Hematopoietic multipotent progenitor cell treated with erythropoietin and hydrocortisone succinate and interleukin-3 and kit ligand, for 4 days (in vitro differentiated cells): ENCODE measurements around the gene ZNF407.

Experiments used
- DNase-seq: peaks from one replicate; pipeline ENCODE4 v3.0.0-alpha.2; 2015

Gene ZNF407

DNA sequence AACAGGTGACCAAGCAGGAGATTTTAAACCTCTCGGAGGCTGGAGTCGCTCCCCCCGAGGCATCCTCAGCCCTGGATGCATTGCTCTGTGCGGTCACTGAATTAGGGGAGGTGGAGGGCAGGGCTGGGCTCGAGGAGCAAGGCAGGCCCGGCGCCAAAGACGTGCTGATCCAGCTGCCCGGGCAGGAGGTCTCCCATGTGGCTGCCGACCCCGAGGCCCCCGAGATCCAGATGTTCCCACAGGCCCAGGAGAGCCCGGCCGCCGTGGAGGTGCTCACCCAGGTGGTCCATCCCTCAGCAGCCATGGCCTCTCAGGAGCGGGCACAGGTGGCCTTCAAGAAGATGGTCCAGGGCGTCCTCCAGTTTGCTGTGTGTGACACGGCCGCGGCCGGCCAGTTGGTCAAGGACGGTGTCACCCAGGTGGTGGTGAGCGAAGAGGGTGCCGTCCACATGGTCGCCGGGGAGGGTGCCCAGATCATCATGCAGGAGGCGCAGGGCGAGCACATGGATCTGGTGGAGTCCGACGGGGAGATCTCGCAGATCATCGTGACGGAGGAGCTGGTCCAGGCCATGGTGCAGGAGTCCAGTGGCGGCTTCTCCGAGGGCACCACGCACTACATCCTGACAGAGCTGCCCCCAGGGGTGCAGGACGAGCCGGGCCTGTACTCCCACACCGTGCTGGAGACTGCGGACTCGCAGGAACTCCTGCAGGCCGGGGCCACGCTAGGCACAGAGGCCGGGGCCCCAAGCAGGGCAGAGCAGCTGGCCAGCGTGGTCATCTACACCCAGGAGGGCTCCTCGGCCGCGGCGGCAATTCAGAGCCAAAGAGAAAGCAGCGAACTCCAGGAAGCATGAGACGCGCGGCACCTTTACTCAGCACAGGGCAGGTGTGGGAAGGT lies 466.2 kb downstream of the ZNF407 start:
- no peak for DNase-seq

DNA sequence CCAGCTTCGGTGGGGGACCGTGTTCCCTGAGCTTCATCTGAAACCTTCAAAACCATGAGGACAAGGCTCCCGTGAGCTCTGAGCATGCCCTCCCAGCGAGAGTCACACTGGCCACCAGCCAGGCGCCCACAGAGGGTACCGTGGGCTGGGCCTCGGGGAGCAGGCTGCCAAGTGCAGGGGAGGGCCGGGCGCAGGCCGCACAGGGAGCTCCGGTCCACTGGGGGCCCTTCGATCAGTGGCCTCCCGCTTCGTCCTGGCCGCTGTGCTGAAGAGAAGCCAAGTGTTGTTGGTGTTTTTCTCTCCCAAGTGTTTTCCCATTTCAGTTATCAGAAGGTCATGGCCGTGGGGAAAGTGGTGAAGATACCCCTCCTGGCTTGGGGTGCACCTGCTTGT lies 466.8 kb downstream of the ZNF407 start:
- no peak for DNase-seq

DNA sequence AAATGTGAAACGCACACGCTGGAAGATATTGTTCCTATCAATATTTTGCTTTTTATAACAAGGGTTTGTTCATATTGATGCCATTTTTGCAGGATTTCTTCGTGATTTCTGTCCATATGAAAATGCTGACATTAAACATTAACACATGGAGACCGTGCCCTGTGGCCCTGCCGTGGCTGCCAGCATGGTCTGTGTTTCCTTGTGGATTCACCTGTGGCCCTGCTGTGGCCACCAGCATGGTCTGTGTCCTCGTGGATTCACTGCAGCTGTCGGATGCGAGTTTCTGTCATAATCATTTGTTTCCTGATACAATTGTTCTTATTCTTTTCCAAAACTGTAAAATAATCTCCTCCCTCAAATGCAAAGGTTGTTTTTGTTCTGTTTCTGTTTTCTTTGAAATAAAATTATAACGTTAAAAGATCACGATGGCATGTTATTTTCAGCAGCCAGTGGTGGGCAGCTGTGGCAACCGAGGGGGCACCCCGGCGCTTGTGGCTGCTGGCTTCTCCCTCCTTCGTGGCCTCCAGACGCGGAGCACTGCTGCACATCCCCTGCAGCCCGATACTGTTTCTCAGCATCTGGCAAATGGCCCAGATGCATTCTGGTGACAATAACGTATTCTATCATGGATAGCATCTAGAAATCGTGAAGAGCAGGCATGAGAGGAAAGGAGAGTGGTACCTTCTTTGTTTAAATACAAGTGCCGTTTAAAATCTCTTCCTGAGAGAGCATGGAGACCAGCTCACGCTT lies 467.8 kb downstream of the ZNF407 start:
- DNase-seq, result no peak

DNA sequence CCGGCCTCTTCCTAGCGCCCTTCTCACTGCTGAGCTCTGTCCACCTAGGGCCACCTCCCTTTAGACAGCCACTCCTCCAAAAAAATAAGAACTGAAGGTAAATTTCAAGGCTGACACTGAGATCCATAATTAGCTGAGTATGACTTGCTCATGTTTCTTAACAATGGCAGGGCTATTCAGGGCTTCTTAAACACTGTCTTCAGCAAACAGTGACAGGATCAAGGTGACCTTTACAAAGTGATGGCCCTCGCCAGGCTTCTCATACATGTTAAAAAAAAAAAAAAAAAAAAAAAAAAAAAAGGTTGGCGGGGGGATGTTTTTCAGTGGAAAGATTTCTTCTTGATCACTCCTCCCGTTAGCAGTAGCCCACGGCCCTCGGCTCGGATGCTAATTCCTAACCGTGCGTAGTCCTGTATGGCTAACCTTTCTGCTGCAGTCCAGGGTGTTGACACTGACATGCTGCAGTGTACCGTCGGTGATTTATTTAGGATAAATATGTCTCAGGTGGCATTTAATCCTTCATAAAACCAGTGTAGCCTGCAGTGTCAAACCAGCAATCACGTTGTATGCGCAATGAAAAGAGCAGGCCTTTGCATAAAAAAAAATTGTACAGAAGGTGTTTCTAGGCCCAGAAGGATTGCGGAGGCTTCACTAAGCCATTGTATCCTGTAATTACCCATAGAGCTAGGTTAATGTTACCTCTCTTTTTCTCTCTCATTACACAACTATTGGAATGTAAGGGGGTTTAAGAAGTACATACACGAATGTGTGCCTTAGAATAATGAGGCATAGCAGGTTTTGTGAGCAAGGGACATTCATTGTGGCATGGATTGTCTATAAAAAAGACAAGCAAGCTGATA lies 468.6 kb downstream of the ZNF407 start:
- no peak for DNase-seq

DNA sequence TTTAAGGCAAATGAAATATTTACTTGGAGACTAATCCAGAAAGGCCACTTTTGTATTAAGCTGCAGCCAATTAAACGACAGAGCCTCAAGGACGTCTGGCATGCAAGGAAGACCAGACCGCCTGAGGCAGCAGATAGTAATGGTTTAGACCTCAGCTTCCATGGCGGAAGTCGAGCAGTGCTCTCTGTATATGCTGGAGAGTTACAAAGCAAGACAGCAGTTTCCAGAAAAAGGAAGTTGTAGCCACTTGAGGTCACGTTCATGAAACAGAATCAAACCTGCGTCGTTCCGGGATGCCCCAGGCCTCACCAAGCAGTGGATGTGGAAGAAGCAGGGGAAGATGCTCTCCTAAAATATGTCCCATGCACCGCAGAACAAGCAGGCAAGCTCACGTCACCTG lies 469.3 kb downstream of the ZNF407 start:
- DNase-seq, result peak; percentile 55

DNA sequence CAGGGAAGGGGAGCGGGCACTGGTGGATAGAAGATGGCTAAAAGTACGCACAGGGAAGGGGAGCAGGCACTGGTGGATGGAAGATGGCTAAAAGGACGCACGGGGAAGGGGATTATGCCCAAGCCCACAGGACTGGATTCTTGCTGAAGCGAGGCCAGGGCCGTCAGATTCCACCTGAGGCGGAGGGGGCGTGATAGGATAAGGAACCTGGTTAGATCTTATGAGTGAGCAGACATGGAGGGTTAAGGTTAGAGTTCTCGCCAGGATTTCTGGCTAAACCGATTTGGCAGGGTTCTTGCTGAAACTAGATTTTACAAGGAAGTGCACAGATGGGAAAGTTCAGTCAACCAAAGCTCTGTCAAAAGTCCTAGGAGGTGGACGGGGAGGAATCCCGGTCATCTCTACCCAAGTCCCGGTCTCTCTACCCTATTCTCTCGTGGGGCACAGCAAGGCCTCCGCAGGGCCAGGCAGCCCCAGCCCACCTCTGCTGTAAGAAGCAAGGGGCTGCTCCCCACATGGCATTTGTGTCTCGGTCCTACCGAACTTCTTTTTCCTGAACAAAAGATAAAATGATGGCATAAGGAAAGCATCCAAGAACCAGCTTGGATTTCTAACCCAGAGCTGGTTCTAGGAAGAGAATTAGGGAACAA lies 470.5 kb downstream of the ZNF407 start:
- DNase-seq, result no peak

DNA sequence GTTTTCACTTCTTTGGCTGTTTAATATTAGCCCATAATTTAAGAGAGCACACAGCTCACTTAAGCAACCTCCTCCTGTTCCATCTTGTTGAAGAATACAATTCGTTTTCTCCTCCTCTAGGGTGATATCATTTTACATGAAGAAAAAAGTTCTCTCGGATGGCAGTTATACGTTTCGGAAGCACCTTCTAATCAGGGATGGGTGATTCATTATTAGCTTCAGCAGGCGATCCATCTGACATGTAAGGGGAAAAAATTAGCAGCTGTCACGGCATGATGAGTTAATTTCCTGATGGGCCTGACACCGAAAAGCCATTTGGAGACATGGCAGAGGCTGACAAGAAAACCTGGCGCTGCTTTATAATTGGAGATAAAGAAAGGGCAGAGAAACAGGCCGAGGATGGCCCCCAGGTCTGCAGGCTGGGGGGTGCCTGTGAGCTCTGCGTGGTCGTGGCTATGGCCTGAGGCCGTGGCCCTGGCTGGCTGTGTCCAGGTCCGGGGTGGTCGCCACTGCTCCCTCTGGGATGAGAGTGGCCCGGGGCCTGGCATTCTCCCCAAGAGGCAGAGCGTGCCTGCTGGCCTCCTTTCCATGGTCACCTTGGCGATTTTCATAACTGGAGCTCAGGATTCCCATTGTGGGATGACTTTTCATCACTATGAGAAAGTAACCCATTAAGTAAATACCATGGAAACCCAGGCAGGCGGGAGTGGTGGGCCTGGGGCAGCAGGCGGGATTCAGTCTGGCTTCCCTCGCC lies 471.2 kb downstream of the ZNF407 start:
- no peak for DNase-seq

DNA sequence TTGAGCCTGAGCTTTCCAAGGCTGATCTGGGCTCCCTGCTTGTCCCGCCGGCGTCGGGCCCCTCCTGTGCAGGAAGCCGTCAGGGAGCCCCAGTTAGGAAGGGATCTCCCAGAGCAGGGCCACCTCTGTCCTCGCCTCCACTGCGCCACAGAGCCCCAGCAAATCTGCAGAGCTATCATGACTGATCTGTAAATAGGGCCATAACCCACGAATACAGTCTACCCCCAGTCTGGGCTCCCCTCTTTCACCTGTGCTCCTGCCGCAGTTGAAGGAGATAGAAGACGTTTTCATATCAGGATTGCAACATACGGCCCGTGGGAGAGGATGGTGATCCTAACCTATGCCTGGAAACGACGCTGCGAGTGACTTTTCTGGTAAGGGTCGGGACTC lies 472.6 kb downstream of the ZNF407 start:
- no peak for DNase-seq

DNA sequence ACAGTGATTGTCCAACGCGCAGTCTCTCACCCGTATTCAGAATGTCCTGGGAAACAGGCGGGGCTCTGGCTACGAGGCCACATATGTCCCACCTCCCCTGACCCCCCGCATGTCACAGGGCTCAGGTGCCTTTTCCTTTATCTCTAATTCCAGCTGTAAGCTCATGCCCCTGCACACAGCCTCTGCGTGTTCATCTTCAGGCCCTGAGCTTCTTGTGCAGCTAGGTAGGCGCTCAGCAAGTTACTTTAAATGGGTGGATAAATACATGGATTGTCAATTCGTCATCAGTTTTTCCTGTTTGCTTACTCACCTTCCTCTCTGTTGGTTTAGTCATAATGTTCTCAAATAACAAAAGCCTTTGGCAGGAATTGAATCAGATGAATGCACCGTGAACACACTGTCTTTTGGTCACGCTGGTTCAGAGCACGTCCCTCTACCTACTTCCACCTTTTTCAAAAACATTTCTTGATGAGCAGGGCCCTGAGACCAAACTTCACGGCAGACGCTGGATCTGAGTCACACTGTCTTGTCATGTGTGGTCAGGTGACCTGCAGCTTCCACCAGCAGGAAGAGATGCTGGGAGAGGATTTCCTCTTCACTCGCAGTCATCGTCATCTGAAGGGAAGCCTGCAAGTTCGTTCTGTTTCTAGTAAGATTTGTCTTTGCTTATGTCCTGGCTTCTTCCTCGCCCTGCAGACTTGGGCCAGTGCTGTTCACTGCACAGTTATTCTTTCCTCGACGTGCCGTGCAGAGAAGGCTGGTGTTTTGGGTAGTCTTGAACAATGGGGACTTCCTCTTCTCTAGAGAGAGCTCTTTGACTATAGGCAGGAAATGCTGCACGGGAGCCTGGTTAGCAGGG lies 473.2 kb downstream of the ZNF407 start:
- peak; percentile 60 for DNase-seq

DNA sequence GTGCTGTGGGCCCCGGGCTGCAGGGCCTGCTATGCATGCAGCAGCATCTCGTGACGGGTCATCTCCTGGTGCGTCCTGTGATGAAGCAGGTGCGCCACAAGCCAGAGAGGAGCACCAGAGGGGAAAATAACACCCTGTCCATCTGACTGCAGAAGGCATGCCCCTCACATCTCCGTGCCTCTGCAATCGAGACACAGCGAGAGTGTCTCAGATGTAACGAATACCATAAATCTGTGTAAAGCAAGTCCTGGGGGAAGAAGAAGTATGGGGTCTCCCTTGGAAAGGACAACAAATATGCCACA lies 473.8 kb downstream of the ZNF407 start:
- DNase-seq, result no peak

DNA sequence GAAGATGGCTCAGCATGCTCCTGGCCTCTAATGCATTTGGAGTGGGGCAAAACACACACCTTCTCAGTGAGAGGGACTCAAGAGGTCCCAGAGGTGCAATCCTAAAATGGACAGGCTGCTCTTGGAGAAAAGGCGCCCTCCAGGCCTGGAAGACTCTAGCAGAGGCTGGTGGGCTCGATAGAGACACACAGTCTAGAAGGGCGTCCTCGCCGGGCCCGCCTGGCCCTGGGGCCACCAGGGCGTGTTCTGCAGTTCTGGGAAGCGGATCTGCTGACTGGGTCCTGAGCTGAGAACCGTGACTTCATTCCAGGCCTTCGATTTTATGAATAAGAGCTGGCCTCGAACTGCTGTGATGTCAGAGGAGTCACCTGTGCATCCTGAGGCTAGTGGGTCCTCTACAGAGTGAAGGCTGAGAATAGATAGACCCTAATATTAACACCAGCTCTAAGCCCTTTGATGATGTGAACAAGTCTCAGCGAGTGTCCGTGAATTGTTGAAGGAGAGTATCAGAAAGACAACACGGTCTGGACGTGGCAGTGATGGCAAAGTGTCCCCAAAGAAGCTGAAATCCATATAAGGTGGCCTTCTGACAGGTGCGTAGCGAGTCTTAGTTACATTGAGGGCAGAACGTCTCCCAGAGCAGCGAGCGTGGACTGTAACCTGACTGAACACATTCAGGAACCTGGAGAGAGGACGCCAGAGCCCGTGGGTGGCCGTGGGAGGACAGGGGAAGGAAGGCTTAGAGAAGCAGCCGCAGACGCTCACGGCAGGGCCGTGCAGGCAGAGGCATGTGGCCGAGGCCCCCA lies 474.4 kb downstream of the ZNF407 start:
- no peak for DNase-seq

DNA sequence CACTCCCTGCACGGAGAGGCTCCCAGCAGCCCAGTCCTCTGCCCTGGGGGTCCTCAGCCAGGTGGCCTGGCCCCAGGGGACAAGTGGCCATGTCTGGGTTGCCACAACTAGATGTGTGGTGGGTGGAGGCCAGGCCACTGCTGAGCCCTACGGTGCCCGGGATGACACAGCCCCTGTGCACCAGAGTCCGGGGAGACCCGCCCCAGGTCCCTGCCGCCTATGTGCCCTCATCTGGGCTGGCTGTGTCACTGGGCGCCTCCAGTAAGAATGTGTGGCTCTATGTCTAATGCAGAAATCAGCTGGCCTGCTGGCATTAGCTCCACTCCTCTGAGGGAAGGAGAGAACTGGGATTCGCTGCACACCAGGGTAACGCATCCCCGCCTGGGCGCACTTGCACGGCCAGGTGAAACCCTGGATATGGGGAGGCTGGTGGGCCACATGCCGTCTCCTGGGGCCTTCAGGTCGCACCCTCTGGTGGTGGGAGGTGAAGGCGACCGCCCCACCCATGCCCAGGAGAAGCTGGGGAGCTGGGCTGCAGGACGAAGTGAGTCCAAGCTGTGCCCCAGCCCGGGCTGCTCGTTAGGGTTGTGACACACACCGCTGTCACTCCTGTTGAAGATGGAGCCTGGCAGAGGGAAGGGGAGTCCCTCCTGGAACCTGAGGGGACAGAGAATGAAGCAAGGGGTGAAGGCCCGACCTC lies 475.2 kb downstream of the ZNF407 start:
- DNase-seq, result no peak

DNA sequence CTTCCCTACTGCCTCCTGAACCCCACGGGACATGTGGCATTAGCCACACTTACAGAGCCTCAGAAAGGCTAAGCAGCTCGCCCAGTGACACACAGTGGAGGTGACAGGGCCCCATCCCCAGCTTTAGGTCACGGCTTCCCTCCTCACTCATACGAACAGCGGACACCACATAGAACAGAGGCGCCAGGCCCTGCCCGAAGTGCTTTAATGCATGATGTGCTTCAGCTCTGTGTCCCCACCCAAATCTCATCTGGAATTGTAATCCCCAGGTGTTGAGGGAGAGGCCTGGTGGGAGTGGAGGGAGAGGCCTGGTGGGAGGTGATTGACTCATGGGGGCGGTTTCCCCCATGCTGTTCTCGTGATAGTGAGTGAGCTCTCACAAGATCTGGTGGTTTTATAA lies 476.0 kb downstream of the ZNF407 start:
- DNase-seq, result no peak

DNA sequence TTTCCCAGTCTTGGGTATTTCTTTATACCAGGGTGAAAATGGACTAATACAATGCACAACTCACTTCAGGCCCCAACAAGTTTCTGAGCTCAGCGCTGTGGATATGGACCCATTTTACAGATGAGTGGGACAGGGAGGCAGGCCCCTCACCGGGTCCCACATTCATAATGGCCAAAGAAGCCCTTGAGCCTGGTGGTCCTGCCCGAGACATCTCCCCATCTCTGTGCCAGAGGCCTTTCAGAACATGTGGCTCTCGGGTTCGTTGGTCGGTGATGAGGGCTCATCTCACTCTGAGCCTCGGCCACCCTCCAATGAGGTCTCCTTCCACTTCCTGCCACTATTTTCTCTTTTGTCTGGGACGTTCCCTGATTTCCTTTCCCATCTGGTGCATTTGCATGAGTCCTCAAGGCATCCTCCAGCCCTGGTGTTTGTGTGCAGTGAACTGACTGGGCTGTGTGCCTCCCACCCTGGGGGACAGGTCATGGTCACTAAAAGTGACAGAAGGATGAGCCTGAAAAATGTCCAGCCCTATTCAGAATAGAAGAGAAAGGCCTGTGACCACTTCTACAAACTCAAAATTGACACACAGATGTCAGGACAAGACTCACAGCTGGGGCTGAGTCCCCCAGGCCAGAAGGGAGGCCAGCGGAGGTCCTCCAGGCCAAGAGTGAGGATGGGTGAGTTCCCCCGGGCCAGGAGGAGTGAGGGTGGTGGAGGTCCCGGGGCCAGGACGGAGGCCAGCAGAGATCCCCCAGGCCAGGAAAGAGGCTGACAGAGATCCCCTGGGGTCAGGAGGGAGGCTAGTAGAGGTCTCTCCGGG lies 476.7 kb downstream of the ZNF407 start:
- DNase-seq, result no peak

DNA sequence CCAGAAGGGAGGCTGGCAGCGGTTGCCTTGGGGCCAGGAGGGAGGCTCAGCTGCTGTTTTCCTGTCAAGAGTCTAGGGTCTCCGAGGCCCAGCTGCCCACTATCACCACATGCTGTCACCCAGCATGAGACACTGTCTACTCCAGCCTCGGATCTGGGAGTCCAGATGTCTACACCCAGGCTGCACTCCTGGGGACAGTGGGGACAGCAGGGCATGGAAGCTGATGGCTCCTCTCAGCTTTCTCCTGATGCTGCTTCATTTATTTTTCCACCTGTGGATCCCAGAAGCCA lies 477.3 kb downstream of the ZNF407 start:
- no peak for DNase-seq

DNA sequence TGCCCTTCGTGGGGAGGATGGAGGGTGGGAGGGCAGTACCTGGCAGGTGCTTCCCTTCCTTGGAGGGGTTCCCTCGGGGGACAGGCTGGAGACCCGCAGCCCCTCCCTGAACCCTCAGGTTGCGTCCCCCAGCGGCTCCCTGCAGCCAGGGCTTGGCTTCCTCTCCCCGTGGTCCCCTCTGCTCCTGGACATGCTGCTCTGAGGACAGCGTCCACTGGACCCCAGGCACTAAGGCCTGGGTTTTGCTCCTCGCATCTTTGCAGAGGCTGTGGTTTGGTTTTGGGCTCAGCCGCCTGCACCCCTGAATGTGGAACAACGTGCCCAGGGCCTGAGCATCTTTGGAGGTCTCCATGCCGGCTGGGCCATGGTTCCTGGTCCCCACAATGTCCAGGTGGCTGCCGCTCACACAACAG lies 477.8 kb downstream of the ZNF407 start:
- no peak for DNase-seq

DNA sequence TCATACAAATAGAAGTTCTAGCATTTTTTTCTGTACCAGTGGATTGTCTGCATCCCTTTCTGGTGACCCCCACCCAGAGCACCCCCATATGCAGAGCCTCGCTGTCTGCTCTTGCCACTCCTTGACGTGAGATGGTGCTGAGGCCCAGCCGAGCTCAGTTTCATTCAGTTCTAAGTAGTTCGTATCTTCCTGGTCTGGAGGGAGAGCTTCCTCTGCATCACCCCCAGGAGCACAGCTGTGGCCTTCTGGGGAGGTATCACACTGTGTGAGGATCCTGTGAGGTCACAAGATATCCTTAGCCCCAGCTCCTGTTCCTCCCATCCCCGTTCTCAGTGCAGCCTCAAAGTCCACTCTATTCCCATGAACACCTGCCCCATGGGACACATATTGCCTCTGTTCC lies 478.6 kb downstream of the ZNF407 start:
- no peak for DNase-seq

DNA sequence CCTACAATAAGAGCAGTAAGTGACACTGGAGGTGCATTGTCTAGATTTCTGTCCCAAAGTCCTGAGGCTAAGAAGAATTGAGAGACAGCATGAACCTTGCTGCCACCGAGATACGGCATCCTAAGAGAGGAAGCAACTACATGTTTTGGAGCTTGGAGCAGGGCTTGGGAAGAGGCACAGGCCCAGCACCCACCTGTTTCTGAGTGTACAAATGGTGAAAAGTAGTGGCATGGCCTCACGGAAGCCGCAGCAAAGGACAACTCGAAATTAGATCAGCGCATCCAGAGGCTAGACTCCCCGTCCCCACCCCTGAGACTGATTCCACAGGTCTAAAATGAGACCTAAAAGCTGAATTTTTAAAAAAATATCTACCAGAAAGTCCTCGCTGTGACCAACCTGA lies 483.8 kb downstream of the ZNF407 start:
- no peak for DNase-seq

DNA sequence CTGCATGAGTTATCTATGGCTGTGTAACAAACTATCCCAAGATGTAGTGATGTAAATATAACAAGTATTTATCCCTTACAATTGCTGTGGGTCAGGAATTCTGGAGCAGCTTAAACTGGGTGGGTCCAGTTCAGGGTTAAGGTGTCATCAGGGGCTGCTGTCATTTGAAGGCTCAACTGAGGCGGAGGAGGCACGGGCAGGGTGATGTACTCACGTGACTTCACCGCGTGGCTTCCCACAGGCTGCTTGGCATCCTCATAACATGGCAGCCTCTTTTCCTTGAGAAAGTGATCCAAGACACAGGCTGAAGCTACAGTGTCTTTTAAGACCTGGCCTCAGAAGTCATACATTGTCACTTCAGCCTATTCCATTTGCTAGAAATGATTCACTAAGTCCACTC lies 485.5 kb downstream of the ZNF407 start:
- DNase-seq, result no peak
